ENCODE measurements around the gene SKP1. TPM values are rescaled to one million over a fixed set of nuclear protein-coding genes. Genes with fewer than 3 reads are reported as not detected.
A peak's percentile ranks its signal among the peaks of the same experiment; 100 is the strongest.

SKP1 gene
- total RNA-seq, 6 donors from 2014 or later = 24.1 to 232 (median 162) TPM

DNA sequence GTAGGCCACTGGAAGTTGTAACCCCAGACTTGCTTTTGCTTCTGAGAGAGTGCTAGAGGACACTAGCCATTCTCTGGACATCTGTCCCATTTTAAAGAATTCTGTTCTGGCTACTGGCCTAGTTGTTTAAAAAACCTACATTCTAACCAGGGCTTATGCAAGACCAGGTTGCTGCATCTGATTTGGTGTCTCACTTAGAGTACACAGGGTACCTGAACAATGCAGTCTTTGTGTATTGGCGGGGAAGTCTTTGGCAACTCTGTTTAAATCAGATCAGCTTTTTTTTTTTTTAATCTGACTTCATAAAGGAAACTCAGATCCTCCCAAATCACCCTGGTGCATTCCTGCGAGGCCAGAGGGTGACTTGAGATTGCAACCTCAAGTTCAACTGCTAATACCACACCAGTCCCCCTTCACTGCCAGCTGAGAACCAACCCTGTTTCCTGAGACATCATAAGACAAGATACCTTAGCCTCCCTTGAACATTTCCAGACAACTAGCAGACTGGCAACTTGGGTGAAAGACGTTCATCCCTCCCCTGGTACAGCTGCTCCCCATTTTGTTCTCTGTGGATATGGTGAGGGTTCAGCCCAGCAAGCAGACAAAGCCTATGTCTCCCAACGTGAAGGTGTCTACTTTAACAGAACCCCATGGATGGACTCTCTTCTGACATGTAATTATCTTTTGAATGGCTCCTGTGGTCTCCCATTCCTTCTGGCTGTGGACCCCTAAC, 27.0 kb downstream of the SKP1 start:
- DNase-seq (no peak), ATAC-seq (ENCODE audit: low FRiP score in 2 of 2) (no peak)
- TF ChIP-seq, protein P1, sequence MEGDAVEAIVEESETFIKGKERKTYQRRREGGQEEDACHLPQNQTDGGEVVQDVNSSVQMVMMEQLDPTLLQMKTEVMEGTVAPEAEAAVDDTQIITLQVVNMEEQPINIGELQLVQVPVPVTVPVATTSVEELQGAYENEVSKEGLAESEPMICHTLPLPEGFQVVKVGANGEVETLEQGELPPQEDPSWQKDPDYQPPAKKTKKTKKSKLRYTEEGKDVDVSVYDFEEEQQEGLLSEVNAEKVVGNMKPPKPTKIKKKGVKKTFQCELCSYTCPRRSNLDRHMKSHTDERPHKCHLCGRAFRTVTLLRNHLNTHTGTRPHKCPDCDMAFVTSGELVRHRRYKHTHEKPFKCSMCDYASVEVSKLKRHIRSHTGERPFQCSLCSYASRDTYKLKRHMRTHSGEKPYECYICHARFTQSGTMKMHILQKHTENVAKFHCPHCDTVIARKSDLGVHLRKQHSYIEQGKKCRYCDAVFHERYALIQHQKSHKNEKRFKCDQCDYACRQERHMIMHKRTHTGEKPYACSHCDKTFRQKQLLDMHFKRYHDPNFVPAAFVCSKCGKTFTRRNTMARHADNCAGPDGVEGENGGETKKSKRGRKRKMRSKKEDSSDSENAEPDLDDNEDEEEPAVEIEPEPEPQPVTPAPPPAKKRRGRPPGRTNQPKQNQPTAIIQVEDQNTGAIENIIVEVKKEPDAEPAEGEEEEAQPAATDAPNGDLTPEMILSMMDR (IDR thresholded peaks at IDR 0.05) = no peak
- no peak for TF ChIP-seq EP300 (IDR thresholded peaks at IDR 0.05)
- no peak for TF ChIP-seq POLR2AphosphoS5 (IDR thresholded peaks at IDR 0.05)
- no peak for TF ChIP-seq POLR2A (IDR thresholded peaks at IDR 0.05)
- peaks cover 0 to 89% (median 35%) of the 10 kb centered on the region in 4 donors for H3K36me3 ChIP-seq
- H3K27me3 ChIP-seq = no peaks in the 10 kb centered on the region
- 49 to 64% methylated on average over 3 to 4 of the region's 4 CpGs for WGBS, 2 donors
- H3K9me3 ChIP-seq = no peaks in the 10 kb centered on the region
- H3K27ac ChIP-seq = peak overlapping the region in 1 of 4 donors; percentile 64
- no peak overlapping the region for H3K4me3 ChIP-seq
- H3K4me1 ChIP-seq = peaks cover 28 to 65% (median 36%) of the 10 kb centered on the region in 4 donors

DNA sequence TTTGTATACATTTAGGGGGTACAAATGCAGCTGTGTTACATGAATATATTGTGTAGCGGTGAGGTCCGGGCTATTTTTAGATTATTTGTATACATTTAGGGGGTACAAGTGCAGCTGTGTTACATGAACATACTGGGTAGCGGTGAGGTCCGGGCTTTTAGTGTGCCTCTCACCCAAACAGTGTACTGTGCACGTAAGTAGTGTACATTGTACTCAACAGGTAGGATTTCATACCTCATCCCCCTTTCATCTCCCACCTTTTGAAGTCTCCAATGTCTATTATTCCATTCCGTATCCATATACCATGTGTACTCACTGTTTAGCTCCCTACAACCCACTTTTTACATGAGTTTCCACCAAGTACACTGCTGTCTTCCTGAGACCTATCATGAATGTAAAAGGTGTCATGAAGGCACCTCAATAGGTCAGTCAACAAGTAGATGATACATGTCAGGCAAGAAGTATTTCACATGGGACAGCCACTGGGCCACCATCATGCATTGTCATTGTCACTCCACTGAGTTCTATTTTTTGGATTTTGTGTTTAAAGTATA, 27.7 kb downstream of the SKP1 start:
- Histone ChIP-seq H3K9me3 (no peaks in the 10 kb centered on the region), H3K36me3 (peaks cover 0 to 89% (median 42%) of the 10 kb centered on the region in 4 donors), H3K4me1 (peaks cover 28 to 65% (median 35%) of the 10 kb centered on the region in 4 donors), H3K4me3 (no peak overlapping the region), H3K27me3 (no peaks in the 10 kb centered on the region), H3K27ac (peak overlapping the region in 1 of 4 donors; percentile 25)
- DNase-seq = no peak
- TF ChIP-seq POLR2A (IDR thresholded peaks at IDR 0.05) = no peak
- TF ChIP-seq EP300 (IDR thresholded peaks at IDR 0.05) = no peak
- TF ChIP-seq POLR2AphosphoS5 (IDR thresholded peaks at IDR 0.05) = no peak
- TF ChIP-seq, protein P1 (IDR thresholded peaks at IDR 0.05) = no peak
- 86 to 89% methylated on average over 6 of the region's 6 CpGs for WGBS, 2 donors
- no peak for ATAC-seq (ENCODE audit: low FRiP score in 2 of 2)

DNA sequence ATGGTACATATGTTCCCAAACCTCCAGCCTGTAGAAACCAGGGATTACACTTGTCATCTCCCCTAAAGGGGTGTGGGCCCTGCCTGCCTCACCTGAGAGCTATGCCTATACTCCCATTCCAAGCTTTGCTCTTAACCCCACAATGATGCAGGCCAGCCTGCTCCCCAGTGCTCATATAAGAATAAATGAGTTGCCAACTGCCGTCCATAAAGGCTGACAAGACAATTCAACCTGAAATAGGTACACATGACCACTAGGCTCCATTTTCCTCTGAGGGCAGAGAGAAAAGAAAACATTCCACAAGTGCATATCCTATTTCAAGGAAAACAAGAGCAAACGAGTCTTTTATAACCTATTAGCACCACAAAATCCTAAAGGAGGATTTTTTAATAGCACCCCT, 28.4 kb downstream of the SKP1 start:
- H3K4me1 ChIP-seq = peaks cover 28 to 65% (median 35%) of the 10 kb centered on the region in 4 donors
- peaks cover 0 to 87% (median 46%) of the 10 kb centered on the region in 4 donors for H3K36me3 ChIP-seq
- H3K27ac ChIP-seq = no peak overlapping the region
- no peak overlapping the region for H3K4me3 ChIP-seq
- H3K9me3 ChIP-seq = no peaks in the 10 kb centered on the region
- no peak for TF ChIP-seq EP300 (IDR thresholded peaks at IDR 0.05)
- TF ChIP-seq, protein P1 (IDR thresholded peaks at IDR 0.05) = no peak
- TF ChIP-seq POLR2A (IDR thresholded peaks at IDR 0.05) = no peak
- TF ChIP-seq POLR2AphosphoS5 (IDR thresholded peaks at IDR 0.05) = no peak
- ATAC-seq (ENCODE audit: low FRiP score in 2 of 2) = no peak
- H3K27me3 ChIP-seq = no peaks in the 10 kb centered on the region
- 81 to 82% methylated on average over 2 of the region's 2 CpGs for WGBS, 2 donors
- no peak for DNase-seq

DNA sequence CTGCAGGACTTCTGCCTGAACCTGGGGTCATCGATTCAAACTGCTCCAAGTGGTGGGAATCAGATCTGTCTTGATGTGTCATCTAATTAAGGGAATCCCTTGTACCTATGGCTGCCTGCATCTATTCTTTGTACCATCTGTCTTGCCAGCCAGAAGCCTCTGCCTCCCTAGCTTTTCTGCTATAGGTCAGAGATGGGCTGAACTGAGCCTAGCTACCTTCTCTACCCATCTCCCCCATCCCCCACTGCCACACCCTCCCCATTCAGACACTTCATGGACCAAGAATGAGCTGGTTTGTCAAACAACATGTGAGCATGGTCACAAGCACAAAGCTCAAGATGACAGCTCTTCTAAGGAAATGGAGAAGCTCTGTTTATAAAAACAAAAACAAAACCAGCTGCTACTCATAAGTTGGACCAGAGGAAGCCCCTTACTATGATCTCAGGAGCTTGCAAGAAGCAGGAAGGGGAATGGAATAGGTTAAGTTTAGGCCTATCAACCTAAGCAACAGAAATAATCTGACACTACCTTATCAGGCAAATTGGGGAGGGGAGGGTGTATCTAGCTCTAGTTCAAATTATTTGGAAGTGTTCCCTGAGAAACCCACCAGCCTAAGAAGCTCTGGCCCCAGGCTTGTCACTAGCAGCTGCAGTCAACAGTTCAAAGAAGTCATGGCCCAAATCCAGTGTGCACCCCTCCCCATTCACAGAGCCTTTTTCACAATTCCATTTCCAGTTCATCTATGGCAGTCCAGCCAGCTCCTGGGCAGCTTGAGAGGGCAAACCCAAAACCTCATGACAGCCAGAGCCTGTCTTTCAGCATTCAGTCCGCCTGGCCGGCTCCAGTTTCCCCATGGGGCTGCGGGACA, 29.9 kb downstream of the SKP1 start:
- no peak for TF ChIP-seq EP300 (IDR thresholded peaks at IDR 0.05)
- TF ChIP-seq, protein P1 (IDR thresholded peaks at IDR 0.05) = no peak
- TF ChIP-seq POLR2AphosphoS5 (IDR thresholded peaks at IDR 0.05) = no peak
- no peak for TF ChIP-seq POLR2A (IDR thresholded peaks at IDR 0.05)
- ATAC-seq (ENCODE audit: low FRiP score in 2 of 2) (no peak), DNase-seq (no peak)
- Histone ChIP-seq H3K9me3 (no peaks in the 10 kb centered on the region), H3K36me3 (peaks cover 0 to 86% (median 47%) of the 10 kb centered on the region in 4 donors), H3K27ac (no peak overlapping the region), H3K27me3 (no peaks in the 10 kb centered on the region), H3K4me3 (no peak overlapping the region), H3K4me1 (peaks cover 28 to 56% (median 35%) of the 10 kb centered on the region in 4 donors)
- WGBS, 2 donors = 92 to 94% methylated on average over 4 of the region's 4 CpGs
